Keratinocyte (primary cell): ENCODE measurements around the gene DPYD. TPM values are rescaled to one million over a fixed set of nuclear protein-coding genes. Genes with fewer than 3 reads are reported as not detected.

Source experiments
- DNase-seq: peaks from one replicate; pipeline ENCODE4 v3.0.0-alpha.2; 2011; ENCODE audit warnings: low read depth, missing footprints, low spot score
- FAIRE-seq: peaks from 2 replicates; lab custom pipeline; 2011; peaks lifted over from hg19 to GRCh38; lab: Jason Lieb, UNC
- H2AFZ ChIP-seq: 2 replicates; pipeline ENCODE4 v1.6.0; 2012; ENCODE audit warnings: low read length, control low read depth, inconsistent platforms; ENCODE audit not compliant: control insufficient read depth
- H3K27ac ChIP-seq: 2 replicates; pipeline ENCODE4 v1.5.1; 2011; ENCODE audit warnings: low read length; ENCODE audit not compliant: control insufficient read depth, insufficient read depth
- H3K27me3 ChIP-seq: 3 replicates; pipeline ENCODE4 v1.6.0; 2011; ENCODE audit warnings: low read length; ENCODE audit not compliant: control insufficient read depth, insufficient read depth; ENCODE audit errors: extremely low read depth
- H3K36me3 ChIP-seq, 2 experiments: 2 replicates in 1 of 2; 3 replicates in 1 of 2; pipeline ENCODE4 v1.5.1; 2011; ENCODE audit warnings: low read length in 2 of 2, mild to moderate bottlenecking in 1 of 2; ENCODE audit not compliant: control insufficient read depth in 2 of 2, insufficient read depth in 2 of 2; ENCODE audit errors: extremely low read depth in 1 of 2
- H3K4me1 ChIP-seq: 3 replicates; pipeline ENCODE4 v1.5.1; 2011; ENCODE audit warnings: low read length; ENCODE audit not compliant: control insufficient read depth, insufficient read depth; ENCODE audit errors: extremely low read depth
- H3K4me2 ChIP-seq: 3 replicates; pipeline ENCODE4 v1.6.0; 2011; ENCODE audit warnings: low read depth, low read length; ENCODE audit not compliant: control insufficient read depth, insufficient read depth; ENCODE audit errors: extremely low read depth
- H3K4me3 ChIP-seq, 3 experiments: fragments of 200-600 bp in 1 of 3; sonication (generic) in 1 of 3; 2 replicates in 2 of 3; 3 replicates in 1 of 3; pipeline ENCODE4 v1.5.1; 2011 to 2016; ENCODE audit warnings: low read length in 3 of 3, mild to moderate bottlenecking in 3 of 3, control low read depth in 2 of 3, inconsistent platforms in 1 of 3, low read depth in 1 of 3, mixed read lengths in 1 of 3, mixed run types in 1 of 3, moderate library complexity in 1 of 3; ENCODE audit not compliant: control insufficient read depth in 2 of 3, insufficient read depth in 2 of 3; ENCODE audit errors: extremely low read depth in 1 of 3
- H3K79me2 ChIP-seq: 2 replicates; pipeline ENCODE4 v1.6.0; 2012; ENCODE audit warnings: low read length; ENCODE audit not compliant: control insufficient read depth, insufficient read depth
- H3K9ac ChIP-seq: 3 replicates; pipeline ENCODE4 v1.6.0; 2011; ENCODE audit warnings: low read length; ENCODE audit not compliant: control insufficient read depth, insufficient read depth; ENCODE audit errors: extremely low read depth
- H3K9me1 ChIP-seq: 3 replicates; pipeline ENCODE4 v1.6.0; 2011; ENCODE audit warnings: low read length; ENCODE audit not compliant: control insufficient read depth, insufficient read depth; ENCODE audit errors: extremely low read depth
- H3K9me3 ChIP-seq: 2 replicates; pipeline ENCODE4 v1.5.1; 2012; ENCODE audit warnings: low read depth, low read length; ENCODE audit not compliant: control insufficient read depth
- H4K20me1 ChIP-seq: 3 replicates; pipeline ENCODE4 v1.6.0; 2011; ENCODE audit warnings: low read length; ENCODE audit not compliant: control insufficient read depth, insufficient read depth; ENCODE audit errors: extremely low read depth
- CTCF ChIP-seq, 3 experiments: IDR thresholded peaks in 1 of 3; conservative IDR thresholded peaks in 1 of 3; optimal IDR thresholded peaks in 1 of 3; 2 replicates in 2 of 3; 3 replicates in 1 of 3; pipeline versions ENCODE3 to v1.5.1; 2011; ENCODE audit warnings: low read length in 3 of 3, mild to moderate bottlenecking in 3 of 3, moderate library complexity in 2 of 3, control low read depth in 1 of 3, inconsistent platforms in 1 of 3; ENCODE audit not compliant: insufficient read depth in 2 of 3; ENCODE audit errors: extremely low read depth in 1 of 3
- EZH2 ChIP-seq: IDR thresholded peaks from one replicate; pipeline ENCODE4 v1.6.1; 2012; ENCODE audit warnings: inconsistent platforms, mild to moderate bottlenecking, low read length, moderate library complexity
- dilution Hi-C: fragments of 300-500 bp; cut with MboI; formaldehyde crosslinking; loops from one replicate; pipeline ENCODE4 v1.7.0; 2020; ENCODE audit warnings: low sequenced_read_pairs; ENCODE audit not compliant: extremely low pct_ligation_motif_present
- polyA plus RNA-seq, 5 experiments: library from polyadenylated mRNA; depleted of rRNA in 3 of 5; stranded (reverse) in 3 of 5; stranded (forward) in 1 of 5; unstranded in 1 of 5; fragments of >200 nt; gene quantifications; 1 replicate in 1 of 5; 2 replicates in 3 of 5; 3 replicates in 1 of 5; pipeline versions ENCODE4 v1.2.1 to v1.2.3, GENCODE V29; 2011 to 2012; ENCODE audit warnings: missing spikeins in 2 of 5, low read depth in 1 of 5, low replicate concordance in 1 of 5

The DPYD gene
- polyA plus RNA-seq, 1 donor (not counting 4 experiments of a cell fraction or from before 2014, with no cell fraction given): 1.9 TPM

GRCh38 chr1:97382206-97382605, 538.6 kb downstream of the DPYD start:
- Histone ChIP-seq H3K79me2 (no peaks in the 10 kb centered on the region), H3K9me1 (no peaks in the 10 kb centered on the region), H3K9me3 (no peaks in the 10 kb centered on the region), H4K20me1 (no peaks in the 10 kb centered on the region), H3K27ac (no peak overlapping the region), H3K4me2 (no peak overlapping the region), H3K27me3 (no peaks in the 10 kb centered on the region), H3K4me3 (no peak overlapping the region), H3K36me3 (no peaks in the 10 kb centered on the region), H3K4me1 (peaks cover 10% of the 10 kb centered on the region), H2AFZ (no peak overlapping the region), H3K9ac (no peak overlapping the region)
- DNase-seq (no peak), FAIRE-seq (no peak)
- TF ChIP-seq CTCF (optimal IDR thresholded peaks at IDR 0.05 in 1 of 3, IDR thresholded peaks at IDR 0.05 in 1 of 3, conservative IDR thresholded peaks at IDR 0.05 in 1 of 3; ENCODE audit: extremely low read depth in 1 of 3, insufficient read depth in 2 of 3, low read length in 3 of 3) (no peak), EZH2 (no peak)
- dilution Hi-C loops: no loop called here

- dilution Hi-C loops: no loop called here
- no peak for DNase-seq
- no peak overlapping the region for H3K4me2 ChIP-seq
Observed at GRCh38 chr1:97379387-97380075, 541.3 kb downstream of the DPYD start.

More at GRCh38 chr1:97379387-97380075, 541.3 kb downstream of the DPYD start:
- H3K36me3 ChIP-seq: no peaks in the 10 kb centered on the region
- H3K9me3 ChIP-seq: no peaks in the 10 kb centered on the region
- H3K27me3 ChIP-seq: no peaks in the 10 kb centered on the region
- TF ChIP-seq CTCF (optimal IDR thresholded peaks at IDR 0.05 in 1 of 3, IDR thresholded peaks at IDR 0.05 in 1 of 3, conservative IDR thresholded peaks at IDR 0.05 in 1 of 3; ENCODE audit: extremely low read depth in 1 of 3, insufficient read depth in 2 of 3, low read length in 3 of 3): no peak
- no peak for TF ChIP-seq EZH2
- H3K9me1 ChIP-seq: no peaks in the 10 kb centered on the region
- H3K27ac ChIP-seq: no peak overlapping the region
- no peaks in the 10 kb centered on the region for H4K20me1 ChIP-seq
- H3K9ac ChIP-seq: no peak overlapping the region
- FAIRE-seq: no peak
- no peaks in the 10 kb centered on the region for H3K79me2 ChIP-seq
- peaks cover 8% of the 10 kb centered on the region for H3K4me1 ChIP-seq
- no peak overlapping the region for H3K4me3 ChIP-seq
- H2AFZ ChIP-seq: no peak overlapping the region
